ENCODE results near the gene CRAT. TPM values are rescaled to one million over a fixed set of nuclear protein-coding genes. Genes with fewer than 3 reads are reported as not detected.

CRAT gene
- total RNA-seq, 1 experiment from 2014 or later: 38.8 TPM

DNA sequence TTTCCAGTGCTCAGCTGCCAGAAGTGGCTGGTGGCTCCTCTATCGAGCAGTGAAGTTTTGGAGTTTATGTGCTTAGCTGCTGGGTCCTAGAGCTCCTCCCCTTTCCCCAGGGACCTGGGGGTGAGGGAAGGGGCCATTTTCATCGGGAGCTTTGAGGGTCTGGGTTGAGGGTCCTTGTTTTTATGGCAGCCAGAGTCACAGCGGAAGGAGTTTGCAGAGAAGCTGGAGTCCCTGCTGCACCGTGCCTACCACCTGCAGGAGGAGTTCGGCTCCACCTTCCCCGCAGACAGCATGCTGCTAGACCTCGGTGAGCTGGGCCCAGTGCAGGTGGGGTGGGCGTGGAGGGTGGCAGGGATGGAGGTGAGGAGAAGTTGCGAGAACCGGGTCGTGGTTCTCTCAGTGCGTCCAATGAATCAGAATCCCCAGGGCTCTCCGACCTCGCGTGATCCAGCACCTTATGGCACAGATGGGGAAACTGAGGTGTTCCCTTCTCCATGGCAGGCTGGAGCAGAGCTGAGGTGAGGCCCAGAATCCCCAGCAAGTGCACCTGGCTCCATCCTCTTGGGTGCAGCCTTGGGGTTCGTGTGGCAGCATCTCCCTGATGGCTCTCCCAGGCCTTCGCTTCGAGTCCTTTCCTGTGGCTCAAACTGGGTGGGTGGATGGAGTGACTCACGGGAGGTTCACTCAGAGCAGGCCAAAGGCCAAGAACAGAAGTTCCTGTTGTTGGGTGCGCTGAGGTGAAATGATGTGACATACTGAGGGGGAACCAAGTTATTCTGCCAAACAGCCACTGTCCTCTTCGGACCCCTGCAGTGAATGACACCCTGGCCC is 51.4 kb downstream of the CRAT start:
- DNase-seq (ENCODE audit: low read depth, low spot score) (no peak), ATAC-seq (no peak)
- H3K36me3 ChIP-seq (ENCODE audit: control insufficient read depth, insufficient read depth, low read length): no peaks in the 10 kb centered on the region
- intact Hi-C loops (cut with micrococcal nuclease; ENCODE audit: unreplicated experiment): no loop called here
- BruUV-seq (replicated peaks): no TSS peak
- POLR2A ChIA-PET: no interaction called here
- H3K9me3 ChIP-seq (ENCODE audit: control insufficient read depth, insufficient read depth, low read depth, low read length): no peaks in the 10 kb centered on the region
- no peak for TF ChIP-seq TCF7L2 (IDR thresholded peaks at IDR 0.05; ENCODE audit: low read depth, low read length)
- TF ChIP-seq, protein P1, sequence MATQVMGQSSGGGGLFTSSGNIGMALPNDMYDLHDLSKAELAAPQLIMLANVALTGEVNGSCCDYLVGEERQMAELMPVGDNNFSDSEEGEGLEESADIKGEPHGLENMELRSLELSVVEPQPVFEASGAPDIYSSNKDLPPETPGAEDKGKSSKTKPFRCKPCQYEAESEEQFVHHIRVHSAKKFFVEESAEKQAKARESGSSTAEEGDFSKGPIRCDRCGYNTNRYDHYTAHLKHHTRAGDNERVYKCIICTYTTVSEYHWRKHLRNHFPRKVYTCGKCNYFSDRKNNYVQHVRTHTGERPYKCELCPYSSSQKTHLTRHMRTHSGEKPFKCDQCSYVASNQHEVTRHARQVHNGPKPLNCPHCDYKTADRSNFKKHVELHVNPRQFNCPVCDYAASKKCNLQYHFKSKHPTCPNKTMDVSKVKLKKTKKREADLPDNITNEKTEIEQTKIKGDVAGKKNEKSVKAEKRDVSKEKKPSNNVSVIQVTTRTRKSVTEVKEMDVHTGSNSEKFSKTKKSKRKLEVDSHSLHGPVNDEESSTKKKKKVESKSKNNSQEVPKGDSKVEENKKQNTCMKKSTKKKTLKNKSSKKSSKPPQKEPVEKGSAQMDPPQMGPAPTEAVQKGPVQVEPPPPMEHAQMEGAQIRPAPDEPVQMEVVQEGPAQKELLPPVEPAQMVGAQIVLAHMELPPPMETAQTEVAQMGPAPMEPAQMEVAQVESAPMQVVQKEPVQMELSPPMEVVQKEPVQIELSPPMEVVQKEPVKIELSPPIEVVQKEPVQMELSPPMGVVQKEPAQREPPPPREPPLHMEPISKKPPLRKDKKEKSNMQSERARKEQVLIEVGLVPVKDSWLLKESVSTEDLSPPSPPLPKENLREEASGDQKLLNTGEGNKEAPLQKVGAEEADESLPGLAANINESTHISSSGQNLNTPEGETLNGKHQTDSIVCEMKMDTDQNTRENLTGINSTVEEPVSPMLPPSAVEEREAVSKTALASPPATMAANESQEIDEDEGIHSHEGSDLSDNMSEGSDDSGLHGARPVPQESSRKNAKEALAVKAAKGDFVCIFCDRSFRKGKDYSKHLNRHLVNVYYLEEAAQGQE (IDR thresholded peaks at IDR 0.05; ENCODE audit: insufficient read depth in 1 of 2, low read depth in 2 of 2, low read length in 1 of 2): no peak
- no peak for TF ChIP-seq POLR2AphosphoS5 (IDR thresholded peaks at IDR 0.05; ENCODE audit: low read depth, low read length)
- TF ChIP-seq, protein P2, sequence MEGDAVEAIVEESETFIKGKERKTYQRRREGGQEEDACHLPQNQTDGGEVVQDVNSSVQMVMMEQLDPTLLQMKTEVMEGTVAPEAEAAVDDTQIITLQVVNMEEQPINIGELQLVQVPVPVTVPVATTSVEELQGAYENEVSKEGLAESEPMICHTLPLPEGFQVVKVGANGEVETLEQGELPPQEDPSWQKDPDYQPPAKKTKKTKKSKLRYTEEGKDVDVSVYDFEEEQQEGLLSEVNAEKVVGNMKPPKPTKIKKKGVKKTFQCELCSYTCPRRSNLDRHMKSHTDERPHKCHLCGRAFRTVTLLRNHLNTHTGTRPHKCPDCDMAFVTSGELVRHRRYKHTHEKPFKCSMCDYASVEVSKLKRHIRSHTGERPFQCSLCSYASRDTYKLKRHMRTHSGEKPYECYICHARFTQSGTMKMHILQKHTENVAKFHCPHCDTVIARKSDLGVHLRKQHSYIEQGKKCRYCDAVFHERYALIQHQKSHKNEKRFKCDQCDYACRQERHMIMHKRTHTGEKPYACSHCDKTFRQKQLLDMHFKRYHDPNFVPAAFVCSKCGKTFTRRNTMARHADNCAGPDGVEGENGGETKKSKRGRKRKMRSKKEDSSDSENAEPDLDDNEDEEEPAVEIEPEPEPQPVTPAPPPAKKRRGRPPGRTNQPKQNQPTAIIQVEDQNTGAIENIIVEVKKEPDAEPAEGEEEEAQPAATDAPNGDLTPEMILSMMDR (IDR thresholded peaks at IDR 0.05): no peak
- TF ChIP-seq SIN3A (IDR thresholded peaks at IDR 0.05; ENCODE audit: borderline replicate concordance, insufficient read depth, low read depth, low read length): no peak
- H3K27me3 ChIP-seq (ENCODE audit: control insufficient read depth, insufficient read depth, low read length): no peaks in the 10 kb centered on the region
- H3K4me1 ChIP-seq (ENCODE audit: control insufficient read depth, insufficient read depth, low read length): no peaks in the 10 kb centered on the region
- H3K27ac ChIP-seq (ENCODE audit: low read length): no peak overlapping the region
- no peak overlapping the region for H3K4me3 ChIP-seq (ENCODE audit: low read depth in 2 of 2, low read length in 2 of 2)
- CTCF ChIA-PET: no interaction called here
- in situ Hi-C loops (cut with HindIII; ENCODE audit: low pct_unique_long_range_greater_than_20kb, low sequenced_read_pairs): no loop called here

DNA sequence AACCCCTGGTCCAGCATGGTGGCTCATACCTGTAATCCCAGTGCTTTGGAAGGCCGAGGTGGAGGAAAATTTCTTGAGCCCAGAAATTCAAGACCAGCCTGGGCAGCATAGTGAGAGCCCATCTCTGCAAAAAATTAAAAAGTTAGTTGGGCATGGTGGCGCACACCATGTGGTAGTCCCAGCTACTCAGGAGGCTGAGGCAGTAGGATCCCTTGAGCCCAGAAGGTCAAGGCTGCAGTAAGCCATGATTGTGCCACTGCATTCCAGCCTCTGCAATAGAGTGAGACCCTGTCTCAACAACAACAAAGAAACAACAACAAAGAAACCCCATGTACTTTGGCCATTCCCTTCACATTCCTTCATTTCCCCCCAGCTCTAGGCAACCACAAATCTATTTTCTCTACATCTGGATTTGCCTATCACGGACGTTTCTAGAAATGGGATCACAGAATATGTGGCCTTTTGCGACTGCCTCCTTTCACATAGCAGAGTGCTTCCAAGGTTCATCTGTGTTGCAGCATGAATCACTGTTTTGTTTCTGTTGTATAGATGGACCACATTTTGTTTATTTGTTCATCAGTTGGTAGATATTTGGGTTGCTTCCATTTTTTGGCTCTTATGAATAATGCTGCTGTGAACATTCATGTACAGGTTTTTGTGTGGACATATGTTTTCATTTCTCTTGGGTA is 56.3 kb downstream of the CRAT start:
- H3K27me3 ChIP-seq (ENCODE audit: control insufficient read depth, insufficient read depth, low read length): no peaks in the 10 kb centered on the region
- no TSS peak for BruUV-seq (replicated peaks)
- TF ChIP-seq, protein P1 (IDR thresholded peaks at IDR 0.05; ENCODE audit: insufficient read depth in 1 of 2, low read depth in 2 of 2, low read length in 1 of 2): no peak
- TF ChIP-seq TCF7L2 (IDR thresholded peaks at IDR 0.05; ENCODE audit: low read depth, low read length) (no peak), POLR2AphosphoS5 (IDR thresholded peaks at IDR 0.05; ENCODE audit: low read depth, low read length) (no peak), SIN3A (IDR thresholded peaks at IDR 0.05; ENCODE audit: borderline replicate concordance, insufficient read depth, low read depth, low read length) (no peak)
- TF ChIP-seq, protein P2 (IDR thresholded peaks at IDR 0.05): no peak
- no peak overlapping the region for H3K4me3 ChIP-seq (ENCODE audit: low read depth in 2 of 2, low read length in 2 of 2)
- DNase-seq (ENCODE audit: low read depth, low spot score): no peak
- POLR2A ChIA-PET: interaction anchor here (0.6 kb wide), 1 partner anchor 27 kb away, joined by 3 read pairs; the partner anchor contains the start of gene DOLPP1
- intact Hi-C loops (cut with micrococcal nuclease; ENCODE audit: unreplicated experiment) (no loop called here), in situ Hi-C loops (cut with HindIII; ENCODE audit: low pct_unique_long_range_greater_than_20kb, low sequenced_read_pairs) (no loop called here)
- H3K9me3 ChIP-seq (ENCODE audit: control insufficient read depth, insufficient read depth, low read depth, low read length): no peaks in the 10 kb centered on the region
- CTCF ChIA-PET: no interaction called here
- no peaks in the 10 kb centered on the region for H3K36me3 ChIP-seq (ENCODE audit: control insufficient read depth, insufficient read depth, low read length)
- no peak for ATAC-seq
- H3K4me1 ChIP-seq (ENCODE audit: control insufficient read depth, insufficient read depth, low read length): no peaks in the 10 kb centered on the region
- H3K27ac ChIP-seq (ENCODE audit: low read length): no peak overlapping the region
